Keratinocyte (primary cell): ENCODE results near the gene ABCD1. TPM values are rescaled to one million over a fixed set of nuclear protein-coding genes. Genes with fewer than 3 reads are reported as not detected.
A peak's percentile ranks its signal among the peaks of the same experiment; 100 is the strongest.

Experiments used
- DNase-seq: peaks from one replicate; pipeline ENCODE4 v3.0.0-alpha.2; 2011; ENCODE audit warnings: low read depth, missing footprints, low spot score
- FAIRE-seq: peaks from 2 replicates; lab custom pipeline; 2011; peaks lifted over from hg19 to GRCh38; lab: Jason Lieb, UNC
- H2AFZ ChIP-seq: 2 replicates; pipeline ENCODE4 v1.6.0; 2012; ENCODE audit warnings: low read length, control low read depth, inconsistent platforms; ENCODE audit not compliant: control insufficient read depth
- H3K27ac ChIP-seq: 2 replicates; pipeline ENCODE4 v1.5.1; 2011; ENCODE audit warnings: low read length; ENCODE audit not compliant: control insufficient read depth, insufficient read depth
- H3K27me3 ChIP-seq: 3 replicates; pipeline ENCODE4 v1.6.0; 2011; ENCODE audit warnings: low read length; ENCODE audit not compliant: control insufficient read depth, insufficient read depth; ENCODE audit errors: extremely low read depth
- H3K36me3 ChIP-seq, 2 experiments: 2 replicates in 1 of 2; 3 replicates in 1 of 2; pipeline ENCODE4 v1.5.1; 2011; ENCODE audit warnings: low read length in 2 of 2, mild to moderate bottlenecking in 1 of 2; ENCODE audit not compliant: control insufficient read depth in 2 of 2, insufficient read depth in 2 of 2; ENCODE audit errors: extremely low read depth in 1 of 2
- H3K4me1 ChIP-seq: 3 replicates; pipeline ENCODE4 v1.5.1; 2011; ENCODE audit warnings: low read length; ENCODE audit not compliant: control insufficient read depth, insufficient read depth; ENCODE audit errors: extremely low read depth
- H3K4me2 ChIP-seq: 3 replicates; pipeline ENCODE4 v1.6.0; 2011; ENCODE audit warnings: low read depth, low read length; ENCODE audit not compliant: control insufficient read depth, insufficient read depth; ENCODE audit errors: extremely low read depth
- H3K4me3 ChIP-seq, 3 experiments: fragments of 200-600 bp in 1 of 3; sonication (generic) in 1 of 3; 2 replicates in 2 of 3; 3 replicates in 1 of 3; pipeline ENCODE4 v1.5.1; 2011 to 2016; ENCODE audit warnings: low read length in 3 of 3, mild to moderate bottlenecking in 3 of 3, control low read depth in 2 of 3, inconsistent platforms in 1 of 3, low read depth in 1 of 3, mixed read lengths in 1 of 3, mixed run types in 1 of 3, moderate library complexity in 1 of 3; ENCODE audit not compliant: control insufficient read depth in 2 of 3, insufficient read depth in 2 of 3; ENCODE audit errors: extremely low read depth in 1 of 3
- H3K79me2 ChIP-seq: 2 replicates; pipeline ENCODE4 v1.6.0; 2012; ENCODE audit warnings: low read length; ENCODE audit not compliant: control insufficient read depth, insufficient read depth
- H3K9ac ChIP-seq: 3 replicates; pipeline ENCODE4 v1.6.0; 2011; ENCODE audit warnings: low read length; ENCODE audit not compliant: control insufficient read depth, insufficient read depth; ENCODE audit errors: extremely low read depth
- H3K9me1 ChIP-seq: 3 replicates; pipeline ENCODE4 v1.6.0; 2011; ENCODE audit warnings: low read length; ENCODE audit not compliant: control insufficient read depth, insufficient read depth; ENCODE audit errors: extremely low read depth
- H3K9me3 ChIP-seq: 2 replicates; pipeline ENCODE4 v1.5.1; 2012; ENCODE audit warnings: low read depth, low read length; ENCODE audit not compliant: control insufficient read depth
- H4K20me1 ChIP-seq: 3 replicates; pipeline ENCODE4 v1.6.0; 2011; ENCODE audit warnings: low read length; ENCODE audit not compliant: control insufficient read depth, insufficient read depth; ENCODE audit errors: extremely low read depth
- EZH2 ChIP-seq: IDR thresholded peaks from one replicate; pipeline ENCODE4 v1.6.1; 2012; ENCODE audit warnings: inconsistent platforms, mild to moderate bottlenecking, low read length, moderate library complexity
- dilution Hi-C: fragments of 300-500 bp; cut with MboI; formaldehyde crosslinking; loops from one replicate; pipeline ENCODE4 v1.7.0; 2020; ENCODE audit warnings: low sequenced_read_pairs; ENCODE audit not compliant: extremely low pct_ligation_motif_present
- polyA plus RNA-seq, 5 experiments: library from polyadenylated mRNA; depleted of rRNA in 3 of 5; stranded (reverse) in 3 of 5; stranded (forward) in 1 of 5; unstranded in 1 of 5; fragments of >200 nt; gene quantifications; 1 replicate in 1 of 5; 2 replicates in 3 of 5; 3 replicates in 1 of 5; pipeline versions ENCODE4 v1.2.1 to v1.2.3, GENCODE V29; 2011 to 2012; ENCODE audit warnings: missing spikeins in 2 of 5, low read depth in 1 of 5, low replicate concordance in 1 of 5
- TF ChIP-seq, protein P1 (sequence below), 3 experiments: IDR thresholded peaks in 1 of 3; conservative IDR thresholded peaks in 1 of 3; optimal IDR thresholded peaks in 1 of 3; 2 replicates in 2 of 3; 3 replicates in 1 of 3; pipeline versions ENCODE3 to v1.5.1; 2011; ENCODE audit warnings: low read length in 3 of 3, mild to moderate bottlenecking in 3 of 3, moderate library complexity in 2 of 3, control low read depth in 1 of 3, inconsistent platforms in 1 of 3; ENCODE audit not compliant: insufficient read depth in 2 of 3; ENCODE audit errors: extremely low read depth in 1 of 3

The ABCD1 gene
- polyA plus RNA-seq, 1 donor (not counting 4 experiments of a cell fraction or from before 2014, with no cell fraction given), result 0.81 TPM

- FAIRE-seq, result no peak
- no peak overlapping the region for H3K27ac ChIP-seq
- H3K4me2 ChIP-seq, result no peak overlapping the region
- no peak for TF ChIP-seq EZH2
- TF ChIP-seq, protein P1, sequence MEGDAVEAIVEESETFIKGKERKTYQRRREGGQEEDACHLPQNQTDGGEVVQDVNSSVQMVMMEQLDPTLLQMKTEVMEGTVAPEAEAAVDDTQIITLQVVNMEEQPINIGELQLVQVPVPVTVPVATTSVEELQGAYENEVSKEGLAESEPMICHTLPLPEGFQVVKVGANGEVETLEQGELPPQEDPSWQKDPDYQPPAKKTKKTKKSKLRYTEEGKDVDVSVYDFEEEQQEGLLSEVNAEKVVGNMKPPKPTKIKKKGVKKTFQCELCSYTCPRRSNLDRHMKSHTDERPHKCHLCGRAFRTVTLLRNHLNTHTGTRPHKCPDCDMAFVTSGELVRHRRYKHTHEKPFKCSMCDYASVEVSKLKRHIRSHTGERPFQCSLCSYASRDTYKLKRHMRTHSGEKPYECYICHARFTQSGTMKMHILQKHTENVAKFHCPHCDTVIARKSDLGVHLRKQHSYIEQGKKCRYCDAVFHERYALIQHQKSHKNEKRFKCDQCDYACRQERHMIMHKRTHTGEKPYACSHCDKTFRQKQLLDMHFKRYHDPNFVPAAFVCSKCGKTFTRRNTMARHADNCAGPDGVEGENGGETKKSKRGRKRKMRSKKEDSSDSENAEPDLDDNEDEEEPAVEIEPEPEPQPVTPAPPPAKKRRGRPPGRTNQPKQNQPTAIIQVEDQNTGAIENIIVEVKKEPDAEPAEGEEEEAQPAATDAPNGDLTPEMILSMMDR (optimal IDR thresholded peaks at IDR 0.05 in 1 of 3, IDR thresholded peaks at IDR 0.05 in 1 of 3, conservative IDR thresholded peaks at IDR 0.05 in 1 of 3; ENCODE audit: extremely low read depth in 1 of 3, insufficient read depth in 2 of 3, low read length in 3 of 3), result no peak
- no peaks in the 10 kb centered on the region for H3K36me3 ChIP-seq
- no peak for DNase-seq
- no peak overlapping the region for H2AFZ ChIP-seq
- no peaks in the 10 kb centered on the region for H3K27me3 ChIP-seq
- H3K9ac ChIP-seq, result peak overlapping the region; percentile 61
- no peaks in the 10 kb centered on the region for H3K9me1 ChIP-seq
- H3K79me2 ChIP-seq, result peaks cover 11% of the 10 kb centered on the region
- H3K4me3 ChIP-seq, result peak overlapping the region in 1 of 3 experiments; percentile 48
- no peaks in the 10 kb centered on the region for H4K20me1 ChIP-seq
- dilution Hi-C loops, result no loop called here
- no peaks in the 10 kb centered on the region for H3K9me3 ChIP-seq
- H3K4me1 ChIP-seq, result peaks cover 8% of the 10 kb centered on the region
These were observed 36.1 kb upstream of the ABCD1 start for GRCh38 chrX:153688506-153688905.

GRCh38 chrX:153688911-153689590 lies 35.6 kb upstream of the ABCD1 start:
- no peak for TF ChIP-seq EZH2
- TF ChIP-seq, protein P1 (optimal IDR thresholded peaks at IDR 0.05 in 1 of 3, IDR thresholded peaks at IDR 0.05 in 1 of 3, conservative IDR thresholded peaks at IDR 0.05 in 1 of 3; ENCODE audit: extremely low read depth in 1 of 3, insufficient read depth in 2 of 3, low read length in 3 of 3), result no peak
- no peak overlapping the region for H2AFZ ChIP-seq
- H3K9me1 ChIP-seq, result no peaks in the 10 kb centered on the region
- H3K79me2 ChIP-seq, result peaks cover 11% of the 10 kb centered on the region
- FAIRE-seq (no peak), DNase-seq (no peak)
- no peaks in the 10 kb centered on the region for H3K9me3 ChIP-seq
- peaks cover 8% of the 10 kb centered on the region for H3K4me1 ChIP-seq
- no peak overlapping the region for H3K27ac ChIP-seq
- peak overlapping the region; percentile 71 for H3K4me2 ChIP-seq
- dilution Hi-C loops, result no loop called here
- no peaks in the 10 kb centered on the region for H4K20me1 ChIP-seq
- H3K4me3 ChIP-seq, result peak overlapping the region; percentile 48 to 60 (median 48)
- no peaks in the 10 kb centered on the region for H3K36me3 ChIP-seq
- peak overlapping the region; percentile 52 for H3K9ac ChIP-seq
- no peaks in the 10 kb centered on the region for H3K27me3 ChIP-seq
